Activated T-cell treated with anti-CD3 and anti-CD28 coated beads, Interleukin-2, amount 50 U/mL, for 1 hour (primary cell): ENCODE results near the gene LCN1.

Experiments used
- DNase-seq: peaks from one replicate; pipeline ENCODE4 v3.0.0-alpha.2; 2020

The LCN1 gene

DNA sequence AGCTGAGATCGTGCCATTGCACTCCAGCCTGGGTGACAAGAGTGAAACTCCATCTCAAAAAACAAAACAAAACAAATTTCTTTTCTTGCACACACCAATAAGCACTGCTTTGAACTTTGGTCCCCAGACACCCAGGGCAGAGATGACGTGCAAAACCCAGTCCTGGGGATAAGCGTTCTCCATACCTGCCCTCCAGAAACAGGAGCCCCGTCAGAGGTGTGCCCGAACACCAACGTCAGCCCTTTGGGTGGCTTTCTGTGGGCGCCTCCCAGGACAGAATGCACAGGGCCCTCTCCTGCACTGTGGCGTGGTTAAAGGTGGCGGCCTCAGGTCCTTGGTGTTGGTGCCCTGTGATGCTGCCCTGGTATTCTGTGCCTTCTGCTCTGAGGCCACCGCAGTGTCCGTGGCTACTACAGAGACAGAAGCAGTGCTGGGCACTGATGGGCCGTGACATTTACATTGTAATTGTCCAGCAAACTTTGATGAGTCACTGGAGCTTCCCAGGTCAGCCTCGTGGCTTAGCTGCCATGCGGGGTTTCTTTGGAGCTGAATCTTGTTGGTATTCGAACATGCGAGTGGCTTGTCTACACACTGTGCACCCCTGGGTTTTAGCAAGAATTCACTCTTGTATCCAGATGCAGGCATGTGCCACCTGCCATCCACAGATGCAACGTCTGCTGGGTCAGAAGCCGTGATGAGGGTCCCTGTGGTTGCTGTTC, 31.9 kb upstream of the LCN1 start:
- no peak for DNase-seq

DNA sequence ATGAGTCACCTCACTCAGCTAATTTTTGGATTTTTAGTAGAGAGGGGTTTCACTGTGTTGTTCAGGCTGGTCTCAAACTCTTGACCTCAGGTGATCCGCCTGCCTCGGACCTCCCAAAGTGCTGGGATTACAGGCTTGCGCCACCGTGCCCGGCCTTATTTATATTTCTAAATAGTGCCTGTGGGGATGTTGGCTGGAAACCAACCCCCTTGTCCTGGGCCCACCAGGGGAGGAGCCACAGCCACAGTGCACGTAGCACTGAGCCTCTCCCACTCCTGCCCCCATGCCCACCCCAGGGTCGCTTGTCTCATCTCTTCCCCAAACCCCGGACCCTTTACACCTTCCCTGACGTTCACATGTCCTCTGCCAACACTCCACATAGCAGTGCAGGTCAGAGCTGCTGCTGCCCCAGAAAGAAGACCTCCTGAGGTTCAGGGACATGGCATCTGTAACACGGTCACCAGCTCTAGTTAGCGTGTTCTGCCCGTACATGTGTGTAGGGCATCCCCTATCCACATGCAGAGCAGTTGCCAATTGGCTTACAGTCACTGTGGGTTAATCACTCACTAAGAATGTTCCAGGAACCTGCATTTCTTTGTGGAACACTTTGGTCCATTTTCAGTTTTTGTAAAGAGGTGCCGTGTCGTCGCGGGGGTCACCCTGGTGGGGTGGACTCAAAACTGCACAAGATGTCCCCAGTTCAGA, 30.9 kb upstream of the LCN1 start:
- no peak for DNase-seq

DNA sequence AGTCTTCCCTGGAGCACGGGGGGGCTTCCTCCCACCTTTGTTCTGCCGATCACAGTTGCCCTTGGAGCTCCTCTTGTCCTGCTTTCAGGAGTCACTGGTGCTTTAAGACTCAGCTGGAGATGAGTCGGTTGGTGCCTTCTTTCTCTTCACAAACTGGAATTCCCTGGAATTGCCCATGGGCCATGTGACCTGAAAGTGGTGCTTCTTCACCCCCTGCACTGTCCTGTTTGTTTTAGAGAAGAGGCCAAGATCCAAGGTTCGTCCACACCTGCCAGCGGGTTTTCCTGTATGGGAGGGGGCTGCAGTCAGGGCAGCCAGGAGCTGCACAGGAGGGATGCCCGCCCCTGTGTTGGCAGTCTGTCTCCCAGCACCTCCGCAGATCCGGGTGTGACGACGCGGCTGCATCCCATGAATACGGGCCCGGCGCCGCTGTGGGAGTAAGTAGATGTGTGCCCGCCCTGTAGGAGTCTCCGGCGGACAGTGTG, 30.2 kb upstream of the LCN1 start:
- DNase-seq, result no peak

DNA sequence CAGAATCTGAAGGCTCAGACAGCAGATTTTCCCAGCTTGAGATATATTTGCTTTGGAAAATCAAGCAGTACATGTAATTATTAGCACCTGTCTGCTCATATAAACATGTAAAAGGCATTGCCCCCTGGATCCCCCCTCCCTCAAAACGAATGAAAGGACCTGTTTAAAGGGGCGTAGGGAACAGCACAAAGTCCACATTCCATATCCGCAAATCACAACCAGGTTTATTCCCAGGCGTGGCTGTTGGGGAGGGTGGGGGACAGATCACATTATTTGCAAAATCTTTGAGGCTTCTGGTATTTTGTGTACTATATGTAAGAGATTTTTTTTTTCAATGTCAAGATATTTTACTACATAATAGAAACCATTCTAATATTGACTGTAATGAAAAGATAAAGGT, 29.5 kb upstream of the LCN1 start:
- no peak for DNase-seq

DNA sequence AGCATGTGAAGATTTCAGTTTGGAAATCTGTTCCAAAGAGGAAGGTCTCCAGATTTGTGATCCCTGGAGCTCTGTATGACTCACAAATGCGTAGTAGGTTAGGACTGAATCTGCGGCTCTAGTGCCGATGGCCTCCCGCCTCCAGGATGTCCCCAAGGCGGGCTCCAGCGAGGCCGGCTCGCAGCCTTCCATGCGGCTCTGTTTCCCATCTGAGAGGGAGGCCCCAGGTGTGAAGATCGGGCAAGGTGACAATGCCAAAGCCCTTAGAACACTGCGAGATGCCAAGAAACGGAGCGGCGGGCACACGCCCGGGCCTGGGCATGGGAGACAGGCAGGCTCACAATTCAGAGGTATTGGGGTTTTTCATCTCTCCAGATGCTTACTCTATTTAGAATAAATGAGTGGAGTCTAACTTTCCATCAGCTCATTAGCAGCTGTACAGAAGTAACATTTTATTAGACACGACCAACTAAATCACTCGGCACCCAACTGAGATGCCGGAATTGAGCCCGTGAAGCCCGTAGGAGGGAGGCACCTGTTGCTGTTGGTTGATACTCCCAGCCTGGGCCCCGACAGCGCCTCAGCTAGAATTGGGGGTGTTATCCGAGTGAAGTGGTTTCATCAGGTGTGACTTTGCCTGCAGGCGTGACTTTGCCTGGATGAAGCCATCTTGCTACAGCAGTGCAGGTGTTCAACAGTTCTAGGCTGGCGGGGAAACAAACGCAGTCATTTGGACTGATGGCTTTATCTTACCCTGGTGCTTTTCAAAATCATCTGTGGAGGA, 28.2 kb upstream of the LCN1 start:
- no peak for DNase-seq

DNA sequence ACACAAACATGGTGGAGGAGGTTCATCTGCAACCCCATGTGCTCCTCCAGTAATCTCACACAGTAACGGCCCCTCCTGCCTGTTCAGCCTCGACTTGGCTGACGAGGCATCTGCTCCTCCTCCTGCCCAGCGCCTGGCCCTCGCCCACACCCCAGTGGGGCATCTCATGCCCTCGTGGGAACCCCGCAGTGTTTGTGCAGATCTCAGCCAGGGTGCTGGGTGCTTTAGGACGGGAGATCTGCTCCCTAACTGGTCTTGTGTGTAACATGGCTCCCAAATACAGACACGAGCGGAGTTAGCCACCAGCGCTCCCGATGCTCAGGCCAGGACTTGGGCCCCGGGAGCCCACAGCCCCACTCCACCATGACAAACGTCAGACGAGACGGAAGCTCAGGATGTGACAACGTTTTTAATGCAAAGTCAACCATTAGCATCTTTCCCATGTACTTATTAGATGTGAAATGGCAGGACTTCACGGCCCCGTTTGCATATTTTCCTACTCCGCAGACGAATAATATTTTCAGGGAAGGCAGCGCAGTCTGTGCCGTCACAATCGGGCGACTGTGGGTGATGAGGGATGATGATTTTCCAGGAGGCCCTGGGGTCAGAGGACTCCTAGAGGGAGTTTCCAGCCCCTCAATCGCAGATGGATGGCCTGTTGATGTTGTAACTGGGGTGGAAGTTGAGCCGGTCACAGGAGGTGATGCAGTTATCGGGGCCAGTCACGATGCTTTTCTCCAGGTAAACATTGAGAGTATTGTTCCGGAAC, 26.3 kb upstream of the LCN1 start:
- no peak for DNase-seq

DNA sequence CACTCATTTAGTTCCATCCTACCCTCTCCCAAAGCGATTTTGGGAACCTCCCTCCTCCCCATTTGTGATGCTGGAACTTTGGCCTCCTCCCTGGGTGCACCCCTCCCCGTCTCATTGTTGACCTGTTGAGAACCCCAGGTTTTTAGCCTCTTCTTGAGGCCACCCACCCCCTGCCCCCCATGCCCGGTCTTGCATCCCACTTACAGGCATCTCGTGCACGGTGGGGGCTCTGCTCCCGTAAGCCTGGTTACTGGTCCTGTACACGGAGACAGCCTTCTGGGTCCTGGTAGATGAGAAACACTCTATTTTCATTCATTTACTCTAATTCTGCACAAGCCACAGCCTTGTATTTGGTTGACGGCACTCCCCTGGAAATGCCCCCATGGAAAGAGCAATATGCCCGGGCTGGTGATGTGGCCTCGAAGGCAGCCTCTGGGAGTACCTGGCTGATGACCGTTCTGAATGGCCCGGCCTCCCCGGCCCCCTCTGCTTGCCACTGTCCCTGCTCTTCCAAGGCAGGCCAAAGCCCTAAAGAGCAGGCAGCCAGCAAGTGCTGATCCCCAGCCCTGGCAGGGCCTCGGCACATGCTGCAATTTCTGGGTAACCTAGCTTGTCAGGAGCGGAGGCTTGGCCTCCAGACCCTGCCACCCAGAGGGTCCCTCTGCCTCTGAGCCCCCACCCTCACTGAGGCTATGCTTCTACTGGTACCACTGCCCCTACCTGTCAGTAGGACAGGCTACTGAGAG, 22.7 kb upstream of the LCN1 start:
- DNase-seq, result no peak

DNA sequence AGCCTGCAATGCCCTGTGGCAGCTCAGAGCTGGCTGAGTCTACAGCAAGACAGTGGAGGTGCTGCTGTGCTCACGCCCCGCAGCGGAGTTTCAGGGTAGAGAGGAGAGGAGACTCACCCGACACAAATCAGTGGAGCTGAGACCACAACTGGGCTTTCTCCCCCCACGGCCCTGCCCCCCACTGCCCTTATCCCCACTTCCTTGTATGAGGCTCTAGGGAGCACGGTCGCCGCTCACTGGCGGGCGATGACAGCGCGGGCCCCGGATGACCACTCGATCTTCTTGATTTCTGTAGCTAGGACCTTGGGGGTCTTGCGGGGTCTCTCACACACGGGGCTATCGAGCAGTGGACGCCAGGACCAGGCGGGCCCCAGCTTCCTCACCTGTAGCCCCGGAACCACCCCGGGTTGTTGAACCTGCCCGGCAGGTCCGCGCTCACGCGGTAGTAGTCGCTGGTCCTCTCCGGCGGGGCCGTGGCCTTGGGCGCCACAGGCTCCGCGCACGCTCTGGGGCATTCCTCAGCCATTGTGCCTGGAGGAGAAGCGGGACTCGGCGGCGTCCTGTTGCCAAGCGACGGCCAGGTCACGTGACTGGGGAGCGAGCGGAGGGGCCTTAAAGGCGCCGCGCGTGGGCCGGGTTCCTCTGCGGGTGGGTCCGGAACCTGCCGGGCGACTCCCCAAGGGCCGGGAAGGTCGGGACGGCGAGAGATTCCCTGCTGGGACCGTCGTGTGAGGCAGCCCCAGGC, 21.7 kb upstream of the LCN1 start:
- peak; percentile 90 for DNase-seq

DNA sequence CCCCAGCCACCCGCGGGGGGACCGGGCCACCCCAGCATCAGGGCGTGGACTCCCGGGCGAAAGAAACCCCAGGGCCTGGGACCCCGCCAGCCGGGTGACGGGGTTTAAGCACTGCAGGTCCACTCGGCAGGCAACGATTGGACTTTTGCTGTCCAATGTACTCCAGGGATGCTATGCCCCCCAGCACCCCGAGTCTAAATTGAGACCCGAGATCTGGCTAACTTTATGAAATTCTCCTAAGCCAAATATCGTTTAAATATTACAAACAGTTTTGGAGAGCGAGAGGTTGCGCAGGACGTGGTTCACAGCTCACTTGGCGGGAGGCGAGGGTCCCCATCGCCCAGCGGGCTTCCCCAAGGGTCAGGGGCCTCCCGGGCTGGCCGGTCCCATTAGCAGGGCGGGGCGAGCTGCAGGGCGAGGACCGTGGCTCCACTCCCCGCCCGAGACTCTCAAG, 21.1 kb upstream of the LCN1 start:
- no peak for DNase-seq

DNA sequence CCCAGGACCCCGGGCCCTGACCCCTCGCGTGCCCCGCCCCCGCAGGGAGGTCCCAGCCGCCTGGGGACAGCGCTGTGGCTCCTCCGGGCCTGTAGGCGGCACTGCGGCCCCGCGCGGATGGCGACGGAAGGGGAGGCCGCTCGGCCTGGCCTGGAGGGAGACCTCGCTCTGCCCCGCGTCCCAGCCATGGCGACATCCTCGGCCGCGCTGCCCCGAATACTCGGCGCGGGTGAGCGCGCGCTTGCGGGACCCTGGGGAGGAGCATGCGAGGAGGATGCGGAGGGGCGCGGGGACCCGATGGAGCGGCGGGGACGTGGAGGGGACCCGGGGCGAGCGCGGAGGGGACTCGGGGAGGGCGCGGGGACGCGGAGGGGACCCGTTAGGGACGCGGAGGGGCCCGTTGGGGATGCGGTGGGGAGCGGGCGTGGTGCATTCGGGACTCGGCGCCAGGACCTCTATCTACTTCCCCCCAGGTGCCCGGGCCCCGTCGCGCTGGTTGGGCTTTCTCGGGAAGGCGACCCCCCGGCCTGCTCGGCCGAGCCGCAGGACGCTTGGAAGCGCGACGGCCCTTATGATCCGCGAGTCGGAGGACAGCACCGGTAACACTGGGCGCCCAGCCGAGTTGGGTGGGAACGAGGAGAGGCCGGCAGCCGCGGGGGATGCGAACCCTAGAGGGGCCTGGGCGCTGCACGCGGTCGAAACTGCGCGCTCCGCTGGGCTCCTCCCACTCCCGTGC, 20.5 kb upstream of the LCN1 start, which contains the start of gene MRPS2:
Gene MRPS2 (plus strand): TSS at position 158 of the 736 bp plus-strand sequence. CDS start 29 bp downstream, at position 187.
- peak; percentile 88 for DNase-seq

DNA sequence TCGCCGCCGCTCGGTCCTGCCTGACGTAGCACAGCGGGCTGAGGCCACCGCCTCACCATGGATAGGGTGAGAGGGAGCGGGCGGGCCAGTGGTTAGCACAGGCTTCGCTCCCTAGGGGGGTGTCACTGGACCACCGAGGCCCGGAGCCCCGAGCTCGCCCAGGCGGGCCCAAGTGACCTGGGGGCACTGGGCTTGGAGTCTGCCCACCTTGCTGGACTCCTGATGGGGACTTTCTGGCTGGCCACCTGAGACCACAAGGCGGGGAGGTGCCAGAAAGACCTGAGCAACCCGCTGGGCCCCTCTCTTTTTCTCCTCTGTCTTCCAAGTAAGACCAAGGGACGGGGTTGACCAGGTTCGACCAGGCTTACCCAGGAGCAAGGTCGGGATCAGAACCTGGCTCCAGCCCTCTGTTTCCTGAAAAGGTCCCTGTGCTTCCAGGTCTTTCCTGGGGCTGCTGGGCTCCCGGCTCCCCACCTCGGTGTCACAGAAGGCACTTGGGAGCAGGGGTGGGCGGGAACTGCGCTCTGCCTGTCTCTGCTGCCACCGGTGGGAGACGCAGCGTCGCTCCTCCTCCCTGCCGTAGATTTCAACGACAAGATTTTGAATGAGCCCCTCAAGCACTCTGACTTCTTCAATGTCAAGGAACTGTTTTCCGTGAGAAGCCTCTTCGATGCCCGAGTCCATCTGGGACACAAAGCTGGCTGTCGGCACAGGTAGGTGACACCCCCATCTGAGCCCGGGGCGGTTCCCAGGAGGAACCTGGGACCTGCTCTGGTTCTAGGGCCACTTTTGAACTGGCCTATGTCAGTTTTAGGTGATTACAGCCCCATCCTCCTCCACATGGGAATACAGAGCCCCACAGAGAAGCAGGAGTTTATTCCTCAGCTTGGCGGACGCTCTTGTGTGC, 19.7 kb upstream of the LCN1 start:
- DNase-seq, result no peak

DNA sequence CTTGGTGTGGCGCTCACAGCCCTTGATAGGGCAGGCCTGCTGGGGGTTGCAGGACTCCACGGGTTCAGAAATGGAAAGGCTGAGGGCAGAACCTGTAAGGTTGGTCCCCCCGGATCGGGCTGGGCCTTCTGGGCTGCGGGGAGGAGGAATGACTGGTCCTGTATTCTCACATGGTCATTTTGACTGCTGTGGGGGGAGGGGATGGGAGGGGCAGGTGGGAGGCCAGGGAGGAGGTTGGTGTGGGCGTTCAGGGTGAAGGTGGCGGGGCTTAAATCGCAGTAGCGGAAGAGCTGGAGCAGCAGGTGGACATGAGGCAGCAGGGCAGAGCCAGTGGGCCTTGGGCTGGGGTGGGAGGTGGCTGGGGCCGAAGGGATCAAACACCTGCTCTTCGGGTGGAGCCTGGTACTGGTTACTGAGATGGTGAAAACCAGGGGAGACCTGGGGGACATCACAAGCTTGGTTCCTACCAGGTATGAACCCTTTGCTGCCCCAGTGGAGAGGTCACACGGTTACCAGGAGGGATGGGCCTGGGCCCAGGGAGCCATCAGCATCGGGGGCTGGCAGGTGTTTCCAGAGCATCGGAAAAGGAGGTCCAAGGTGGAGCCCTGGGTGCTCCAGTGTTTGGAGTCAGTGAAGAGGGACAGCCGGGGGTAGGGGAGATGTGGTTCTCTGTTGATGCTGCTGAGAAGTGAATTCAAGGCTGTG, 18.9 kb upstream of the LCN1 start:
- no peak for DNase-seq

DNA sequence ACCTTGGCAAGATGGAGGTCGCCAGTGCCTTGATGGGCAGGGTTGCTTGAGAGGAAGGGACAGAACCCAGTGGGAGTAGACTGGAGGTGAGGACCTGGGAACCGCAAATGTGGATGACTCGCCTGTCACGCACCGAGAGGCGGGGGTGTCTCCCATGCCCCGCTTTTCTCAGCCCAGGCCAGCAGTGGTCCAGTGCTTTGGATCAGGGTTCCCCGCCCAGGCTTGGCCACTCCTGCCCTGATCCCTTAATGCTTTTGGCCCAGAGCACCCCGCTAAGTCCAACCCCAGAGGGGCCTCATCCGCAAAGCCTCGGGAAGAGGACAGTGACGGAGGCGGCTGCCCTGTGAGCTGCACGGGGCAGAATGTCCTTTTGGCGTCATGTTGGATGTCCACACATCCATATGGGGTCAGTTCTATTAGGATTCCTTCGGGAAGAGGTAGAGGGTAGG, 18.3 kb upstream of the LCN1 start:
- no peak for DNase-seq

DNA sequence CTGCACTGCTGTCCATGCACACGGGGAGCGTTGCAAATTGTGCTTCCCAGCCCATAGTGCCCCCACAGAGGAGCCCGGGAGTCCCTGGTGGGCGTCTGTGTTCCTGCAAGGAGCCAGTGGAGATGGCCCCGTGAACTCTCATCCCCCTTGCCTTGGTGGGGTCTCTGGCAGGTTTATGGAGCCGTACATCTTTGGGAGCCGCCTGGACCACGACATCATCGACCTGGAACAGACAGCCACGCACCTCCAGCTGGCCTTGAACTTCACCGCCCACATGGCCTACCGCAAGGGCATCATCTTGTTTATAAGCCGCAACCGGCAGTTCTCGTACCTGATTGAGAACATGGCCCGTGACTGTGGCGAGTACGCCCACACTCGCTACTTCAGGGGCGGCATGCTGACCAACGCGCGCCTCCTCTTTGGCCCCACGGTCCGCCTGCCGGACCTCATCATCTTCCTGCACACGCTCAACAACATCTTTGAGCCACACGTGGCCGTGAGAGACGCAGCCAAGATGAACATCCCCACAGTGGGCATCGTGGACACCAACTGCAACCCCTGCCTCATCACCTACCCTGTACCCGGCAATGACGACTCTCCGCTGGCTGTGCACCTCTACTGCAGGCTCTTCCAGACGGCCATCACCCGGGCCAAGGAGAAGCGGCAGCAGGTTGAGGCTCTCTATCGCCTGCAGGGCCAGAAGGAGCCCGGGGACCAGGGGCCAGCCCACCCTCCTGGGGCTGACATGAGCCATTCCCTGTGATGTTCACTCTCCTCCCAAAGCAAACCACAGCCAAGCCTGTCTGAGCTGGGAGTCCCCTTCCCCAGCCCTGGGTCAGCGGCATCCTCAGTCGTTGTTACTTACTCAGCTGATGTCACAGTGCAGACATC, 17.6 kb upstream of the LCN1 start:
- no peak for DNase-seq

DNA sequence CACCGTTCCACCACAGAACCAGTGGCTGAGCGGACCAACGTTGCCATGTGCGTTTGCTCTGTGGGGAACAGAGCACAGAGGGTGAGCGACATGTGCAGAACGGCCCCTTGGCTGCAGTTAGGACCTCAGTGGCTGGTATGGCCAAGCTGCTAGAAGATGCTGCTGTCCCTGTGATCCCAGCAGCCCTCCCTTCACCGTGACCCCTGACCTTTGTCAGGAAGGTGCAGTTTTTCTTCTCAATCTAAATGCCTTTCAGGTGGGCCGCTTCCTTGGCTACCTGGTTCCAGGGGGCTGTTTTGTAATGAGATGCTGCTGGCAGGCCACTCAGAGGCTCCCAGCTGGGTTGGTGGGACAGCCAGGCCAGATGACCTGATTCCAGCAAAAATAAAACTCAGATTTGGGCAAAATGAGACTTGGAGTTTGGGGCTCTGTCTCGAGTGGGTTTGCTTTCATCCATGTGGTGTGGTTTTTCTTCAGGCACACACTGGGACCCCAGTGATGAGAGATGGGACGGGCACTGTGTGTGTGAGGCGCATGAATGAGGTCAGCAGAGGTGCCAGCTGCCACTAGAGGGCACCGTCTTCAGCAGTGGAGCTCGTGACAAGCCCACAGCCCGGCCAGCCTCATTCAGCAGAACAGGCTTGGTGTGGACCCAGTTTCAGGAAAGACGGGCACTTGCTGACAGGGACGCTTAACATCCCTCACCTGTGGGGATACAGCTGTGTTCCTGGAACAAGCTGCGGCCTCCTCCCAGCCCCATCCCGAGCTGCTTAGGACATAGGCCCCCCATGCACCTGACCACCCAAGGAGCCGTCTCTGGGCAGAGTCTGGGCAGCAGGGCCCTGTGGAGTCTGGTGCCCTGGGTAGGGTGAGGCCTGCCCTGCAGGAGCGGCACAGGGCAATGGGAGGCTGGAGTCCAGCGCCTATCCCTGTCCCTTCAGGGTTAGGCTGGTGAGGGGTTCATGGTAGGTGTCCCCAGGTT, 16.7 kb upstream of the LCN1 start:
- peak; percentile 49 for DNase-seq
